22Rv1 (cell line): ENCODE data around the gene COL28A1.

Source experiments
- H3K27ac ChIP-seq: fragments of 450-650 bp; 2 replicates; pipeline ENCODE4 v1.5.1; 2017
- ZFX ChIP-seq: fragments of 450-650 bp; IDR thresholded peaks from 2 replicates; pipeline ENCODE4 v1.6.1; 2017; ENCODE audit warnings: antibody characterized with exemption, borderline replicate concordance
- TF ChIP-seq, protein P1 (sequence below): fragments of 450-650 bp; IDR thresholded peaks from 2 replicates; pipeline ENCODE4 v1.5.1; 2017; ENCODE audit warnings: mild to moderate bottlenecking

The COL28A1 gene

GRCh38 chr7:7536396-7537019 lies 835 bp upstream of the COL28A1 start:
- TF ChIP-seq, protein P1, sequence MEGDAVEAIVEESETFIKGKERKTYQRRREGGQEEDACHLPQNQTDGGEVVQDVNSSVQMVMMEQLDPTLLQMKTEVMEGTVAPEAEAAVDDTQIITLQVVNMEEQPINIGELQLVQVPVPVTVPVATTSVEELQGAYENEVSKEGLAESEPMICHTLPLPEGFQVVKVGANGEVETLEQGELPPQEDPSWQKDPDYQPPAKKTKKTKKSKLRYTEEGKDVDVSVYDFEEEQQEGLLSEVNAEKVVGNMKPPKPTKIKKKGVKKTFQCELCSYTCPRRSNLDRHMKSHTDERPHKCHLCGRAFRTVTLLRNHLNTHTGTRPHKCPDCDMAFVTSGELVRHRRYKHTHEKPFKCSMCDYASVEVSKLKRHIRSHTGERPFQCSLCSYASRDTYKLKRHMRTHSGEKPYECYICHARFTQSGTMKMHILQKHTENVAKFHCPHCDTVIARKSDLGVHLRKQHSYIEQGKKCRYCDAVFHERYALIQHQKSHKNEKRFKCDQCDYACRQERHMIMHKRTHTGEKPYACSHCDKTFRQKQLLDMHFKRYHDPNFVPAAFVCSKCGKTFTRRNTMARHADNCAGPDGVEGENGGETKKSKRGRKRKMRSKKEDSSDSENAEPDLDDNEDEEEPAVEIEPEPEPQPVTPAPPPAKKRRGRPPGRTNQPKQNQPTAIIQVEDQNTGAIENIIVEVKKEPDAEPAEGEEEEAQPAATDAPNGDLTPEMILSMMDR, result no peak
- TF ChIP-seq ZFX, result no peak
- no peak overlapping the region for H3K27ac ChIP-seq

- H3K27ac ChIP-seq, result no peak overlapping the region
- TF ChIP-seq ZFX, result no peak
- TF ChIP-seq, protein P1, result no peak
Measured at GRCh38 chr7:7533831-7534430, 1.7 kb downstream of the COL28A1 start.

DNA sequence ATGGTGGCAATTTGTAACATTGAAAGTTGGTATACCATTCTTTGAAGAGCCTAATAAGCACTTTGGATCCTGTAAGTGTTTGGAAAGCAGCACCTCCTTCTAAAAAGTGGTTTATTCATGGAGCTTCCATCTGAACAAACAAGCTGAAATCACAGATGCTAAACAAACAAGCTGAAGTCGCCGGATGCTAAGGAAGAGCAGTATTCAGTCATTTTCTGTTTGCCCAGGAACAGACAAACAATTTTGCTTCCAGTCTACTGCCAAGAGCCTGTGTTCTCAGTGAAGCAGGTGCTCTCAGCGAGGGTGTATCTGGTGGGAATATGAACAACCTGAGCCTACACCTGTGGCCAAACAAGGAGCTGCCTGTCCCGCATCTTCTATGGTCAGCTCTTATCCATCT lies 6.3 kb downstream of the COL28A1 start:
- no peak for TF ChIP-seq ZFX
- TF ChIP-seq, protein P1, result no peak
- peak overlapping the region; percentile 76 for H3K27ac ChIP-seq

- H3K27ac ChIP-seq, result no peak overlapping the region
- TF ChIP-seq ZFX, result no peak
- TF ChIP-seq, protein P1, result no peak
Measured at GRCh38 chr7:7527047-7527446, 8.6 kb downstream of the COL28A1 start.

DNA sequence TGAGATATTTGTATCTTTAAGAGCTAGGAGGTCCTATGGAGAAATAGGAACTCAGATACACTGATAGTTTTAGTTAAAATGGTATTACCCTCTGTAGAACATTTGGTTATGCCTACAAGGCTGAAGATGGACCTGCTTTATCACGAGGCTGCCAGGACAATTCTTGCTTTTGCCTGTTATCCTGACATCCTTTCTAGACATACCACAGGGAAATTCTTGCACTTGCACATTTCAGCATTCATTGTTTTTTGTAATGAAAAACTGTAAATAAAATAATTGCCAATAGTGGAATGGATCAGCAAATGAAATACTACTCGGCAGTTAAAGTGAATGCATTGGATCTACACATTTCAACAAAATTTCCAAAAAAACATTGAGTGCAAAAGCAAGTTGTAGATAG lies 9.7 kb downstream of the COL28A1 start:
- H3K27ac ChIP-seq, result no peak overlapping the region
- TF ChIP-seq ZFX, result no peak
- TF ChIP-seq, protein P1, result no peak

DNA sequence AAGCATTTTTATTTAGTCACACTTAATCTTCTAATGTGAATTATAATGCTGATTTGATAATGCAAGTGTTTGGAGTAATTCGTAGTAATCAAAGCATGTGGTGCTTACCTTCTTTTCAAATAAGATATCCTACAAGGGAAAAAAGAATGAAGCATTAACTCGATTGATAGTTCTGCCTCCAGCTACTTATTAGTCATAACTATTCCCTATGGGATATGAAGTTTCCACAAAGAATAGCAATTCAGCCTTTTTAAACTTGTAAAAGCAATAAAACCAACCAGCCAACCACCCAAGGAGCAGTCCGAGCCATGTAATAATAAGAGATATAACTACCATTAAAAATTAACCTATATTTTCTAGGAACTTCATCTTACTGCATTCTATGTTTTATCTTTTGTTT lies 11.6 kb downstream of the COL28A1 start:
- H3K27ac ChIP-seq, result no peak overlapping the region
- TF ChIP-seq, protein P1, result no peak
- TF ChIP-seq ZFX, result no peak

DNA sequence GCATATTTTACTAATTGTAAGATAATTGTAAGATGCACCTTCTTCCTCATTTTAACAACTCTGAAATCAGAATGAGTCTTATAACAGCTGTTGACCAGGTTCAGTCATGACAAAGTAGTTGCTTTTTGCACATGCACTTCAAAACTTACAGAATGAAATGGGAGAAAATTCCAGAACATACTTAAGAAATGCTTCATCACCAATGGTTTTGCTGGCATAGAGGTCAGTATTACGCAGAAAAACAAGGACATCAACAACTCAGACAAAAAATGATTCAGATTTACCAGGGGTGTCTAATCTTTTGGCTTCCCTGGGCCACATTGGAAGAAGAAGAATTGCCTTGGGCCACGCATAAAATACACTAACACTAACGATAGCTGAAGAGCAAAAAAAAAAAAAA lies 13.3 kb downstream of the COL28A1 start:
- no peak overlapping the region for H3K27ac ChIP-seq
- TF ChIP-seq, protein P1, result no peak
- no peak for TF ChIP-seq ZFX
